ENCODE results near the gene SYT14.
A peak's percentile ranks its signal among the peaks of the same experiment; 100 is the strongest.
"Not testable (repeated sequence)": the region's sequence is repeated elsewhere in the genome, so short reads cannot be mapped to it uniquely, and the experiment has no call there.

The SYT14 gene

GRCh38 chr1:210001751-210002150, 63.7 kb downstream of the SYT14 start:
- no peak for DNase-seq
- in situ Hi-C loops (cut with HindIII; ENCODE audit: low pct_ligation_motif_present, low pct_unique_long_range_greater_than_20kb, low sequenced_read_pairs): no loop called here

DNA sequence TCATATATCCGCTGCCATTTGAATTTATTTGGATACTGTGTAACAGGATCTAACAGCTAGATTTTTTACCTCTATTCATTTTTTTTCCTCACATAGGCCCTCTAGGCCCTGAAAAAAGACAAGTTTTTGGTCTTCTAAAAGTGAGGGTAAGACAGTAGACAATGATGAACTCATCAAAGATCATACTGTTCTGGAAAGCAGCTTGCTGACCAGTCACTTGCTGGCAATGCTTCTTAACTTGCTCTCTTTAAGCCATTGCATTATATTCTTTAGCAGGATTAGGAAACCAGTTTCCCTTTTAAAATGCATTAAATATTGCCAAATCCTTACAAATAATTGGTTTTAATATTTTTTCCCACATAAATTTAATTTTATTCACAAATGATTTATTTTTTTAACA, 65.5 kb downstream of the SYT14 start:
- in situ Hi-C loops (cut with HindIII; ENCODE audit: low pct_ligation_motif_present, low pct_unique_long_range_greater_than_20kb, low sequenced_read_pairs): no loop called here
- DNase-seq: no peak

DNA sequence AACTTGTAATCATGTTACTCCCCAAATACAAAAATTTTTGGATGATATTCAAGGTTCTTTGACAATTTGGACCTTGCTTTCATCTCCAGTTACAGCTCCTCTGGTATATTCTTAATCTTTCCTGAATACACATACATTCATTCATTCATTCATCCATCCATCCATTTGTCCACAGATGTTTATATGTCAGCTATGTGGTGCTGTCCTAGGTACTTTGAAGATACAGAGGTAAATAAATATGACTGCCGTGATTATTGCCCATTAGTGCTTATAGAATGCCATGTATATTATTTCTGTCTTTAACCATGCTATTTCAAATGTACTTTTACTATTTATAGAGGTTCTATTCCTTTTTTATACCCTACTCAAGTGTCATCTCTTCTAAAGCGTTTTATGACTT, 72.1 kb downstream of the SYT14 start:
- DNase-seq: no peak
- in situ Hi-C loops (cut with HindIII; ENCODE audit: low pct_ligation_motif_present, low pct_unique_long_range_greater_than_20kb, low sequenced_read_pairs): no loop called here

GRCh38 chr1:210021145-210021860, 83.3 kb downstream of the SYT14 start:
- no peak for DNase-seq
- in situ Hi-C loops (cut with HindIII; ENCODE audit: low pct_ligation_motif_present, low pct_unique_long_range_greater_than_20kb, low sequenced_read_pairs): no loop called here

- in situ Hi-C loops (cut with HindIII; ENCODE audit: low pct_ligation_motif_present, low pct_unique_long_range_greater_than_20kb, low sequenced_read_pairs): no loop called here
- no peak for DNase-seq
Observed at GRCh38 chr1:210022044-210022443, 84.0 kb downstream of the SYT14 start.

DNA sequence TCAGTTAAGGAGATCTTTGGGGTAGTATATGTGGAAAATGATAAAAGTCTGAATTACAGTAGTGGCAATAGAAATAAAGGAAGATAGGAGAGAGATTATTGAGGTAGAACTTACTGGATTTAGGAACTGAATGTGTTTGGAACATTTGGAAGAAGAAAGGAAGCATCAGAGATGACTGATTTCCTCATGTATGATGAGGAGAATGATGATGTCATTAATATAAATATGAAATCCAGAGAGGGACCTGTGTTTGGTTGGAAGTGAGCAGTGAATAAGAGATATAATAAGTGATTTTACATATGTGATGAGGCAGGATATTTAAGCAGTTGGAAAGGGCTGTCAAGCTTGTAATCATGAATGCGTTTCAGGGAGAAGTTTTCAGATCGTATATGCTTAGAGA, 86.3 kb downstream of the SYT14 start:
- in situ Hi-C loops (cut with HindIII; ENCODE audit: low pct_ligation_motif_present, low pct_unique_long_range_greater_than_20kb, low sequenced_read_pairs): no loop called here
- no peak for DNase-seq

- DNase-seq: peak; percentile 6
- in situ Hi-C loops (cut with HindIII; ENCODE audit: low pct_ligation_motif_present, low pct_unique_long_range_greater_than_20kb, low sequenced_read_pairs): no loop called here
Observed at GRCh38 chr1:210024996-210025395, 87.0 kb downstream of the SYT14 start.

DNA sequence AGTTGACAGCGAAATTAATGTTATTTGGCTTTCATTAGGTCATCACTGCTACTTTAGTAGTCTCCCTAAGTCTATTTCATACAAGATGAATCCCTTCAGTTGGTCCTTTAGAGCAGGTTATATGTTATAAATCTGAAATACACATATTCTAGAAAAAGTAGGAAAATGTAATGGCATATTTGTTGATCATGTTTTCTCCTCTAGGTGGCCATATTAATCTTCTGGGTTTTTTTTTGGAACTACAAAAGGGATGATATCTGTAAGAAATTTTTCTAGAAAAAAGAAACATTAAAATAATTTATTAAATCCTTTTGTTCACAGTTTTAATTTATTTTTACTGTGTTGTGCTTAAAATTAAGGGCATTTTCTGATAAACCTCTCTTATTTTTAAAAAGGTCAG, 87.9 kb downstream of the SYT14 start:
- in situ Hi-C loops (cut with HindIII; ENCODE audit: low pct_ligation_motif_present, low pct_unique_long_range_greater_than_20kb, low sequenced_read_pairs): no loop called here
- DNase-seq: no peak

GRCh38 chr1:210027994-210028393, 90.0 kb downstream of the SYT14 start:
- DNase-seq: no peak
- in situ Hi-C loops (cut with HindIII; ENCODE audit: low pct_ligation_motif_present, low pct_unique_long_range_greater_than_20kb, low sequenced_read_pairs): no loop called here

- in situ Hi-C loops (cut with HindIII; ENCODE audit: low pct_ligation_motif_present, low pct_unique_long_range_greater_than_20kb, low sequenced_read_pairs): no loop called here
- no peak for DNase-seq
Observed at GRCh38 chr1:210031473-210031872, 93.5 kb downstream of the SYT14 start.

DNA sequence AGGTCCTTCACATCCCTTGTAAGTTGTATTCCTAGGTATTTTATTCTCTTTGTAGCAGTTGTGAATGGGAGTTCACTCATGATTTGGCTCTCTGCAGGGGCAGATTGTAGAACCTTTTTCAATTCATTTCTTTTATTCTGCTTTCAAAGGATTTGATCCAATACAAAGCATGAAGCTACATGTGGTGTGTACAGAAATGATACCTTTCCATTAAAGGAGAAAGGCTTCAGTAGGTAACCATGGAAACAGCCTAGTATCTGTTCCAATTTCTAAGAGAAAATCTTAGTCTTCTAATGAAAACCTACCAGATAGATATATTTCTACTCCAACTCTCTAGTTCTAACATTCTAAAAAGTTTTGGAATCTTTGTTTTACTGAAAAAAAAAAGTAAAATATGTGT, 105.0 kb downstream of the SYT14 start:
- DNase-seq: no peak
- in situ Hi-C loops (cut with HindIII; ENCODE audit: low pct_ligation_motif_present, low pct_unique_long_range_greater_than_20kb, low sequenced_read_pairs): no loop called here

GRCh38 chr1:210049616-210050015, 111.6 kb downstream of the SYT14 start:
- in situ Hi-C loops (cut with HindIII; ENCODE audit: low pct_ligation_motif_present, low pct_unique_long_range_greater_than_20kb, low sequenced_read_pairs): no loop called here
- no peak for DNase-seq

GRCh38 chr1:210050491-210050890, 112.5 kb downstream of the SYT14 start:
- DNase-seq; in situ Hi-C loops (cut with HindIII; ENCODE audit: low pct_ligation_motif_present, low pct_unique_long_range_greater_than_20kb, low sequenced_read_pairs): not testable (repeated sequence)

DNA sequence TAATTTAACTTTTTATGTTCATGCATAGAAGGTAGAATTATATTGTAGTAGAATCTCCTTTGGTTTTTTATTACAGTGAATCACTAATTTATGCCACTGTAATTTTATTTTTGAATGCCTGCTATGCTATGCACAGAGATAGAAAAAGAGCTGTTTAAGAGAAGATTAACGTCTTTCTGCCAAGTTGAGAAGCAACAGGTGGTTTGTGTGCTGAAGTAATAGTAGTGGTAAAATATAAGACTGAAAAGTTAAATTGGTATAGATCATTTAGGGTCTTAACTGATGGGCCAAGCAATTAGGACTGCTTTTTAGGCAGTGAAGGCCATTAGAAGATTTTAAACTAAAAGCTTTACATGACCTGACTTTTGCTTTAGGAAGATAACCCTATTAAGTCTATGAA, 115.1 kb downstream of the SYT14 start:
- DNase-seq: no peak
- in situ Hi-C loops (cut with HindIII; ENCODE audit: low pct_ligation_motif_present, low pct_unique_long_range_greater_than_20kb, low sequenced_read_pairs): no loop called here

- DNase-seq: no peak
- in situ Hi-C loops (cut with HindIII; ENCODE audit: low pct_ligation_motif_present, low pct_unique_long_range_greater_than_20kb, low sequenced_read_pairs): no loop called here
Observed at GRCh38 chr1:210057593-210057992, 119.6 kb downstream of the SYT14 start.

GRCh38 chr1:210061992-210062391, 124.0 kb downstream of the SYT14 start:
- in situ Hi-C loops (cut with HindIII; ENCODE audit: low pct_ligation_motif_present, low pct_unique_long_range_greater_than_20kb, low sequenced_read_pairs): no loop called here
- no peak for DNase-seq

GRCh38 chr1:210070531-210070930, 132.5 kb downstream of the SYT14 start:
- no peak for DNase-seq

DNA sequence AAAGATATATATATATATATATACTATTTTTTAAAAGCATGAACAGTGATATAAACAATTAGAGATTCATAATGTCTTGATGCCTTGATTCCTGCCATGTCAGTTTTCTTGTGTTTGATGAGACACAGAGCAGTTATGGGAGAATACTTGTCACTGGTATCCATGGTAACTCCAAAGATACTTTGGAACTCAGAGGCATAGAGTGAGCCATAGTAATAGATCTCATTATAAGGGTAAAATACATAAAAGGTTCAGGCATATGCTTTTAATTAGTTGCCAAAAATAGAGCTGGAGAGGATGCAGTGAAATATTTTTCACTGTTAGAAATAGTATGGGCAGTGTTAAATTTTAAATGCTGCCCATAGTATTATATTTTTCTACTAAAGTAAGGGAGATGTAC, 134.1 kb downstream of the SYT14 start:
- in situ Hi-C loops (cut with HindIII; ENCODE audit: low pct_ligation_motif_present, low pct_unique_long_range_greater_than_20kb, low sequenced_read_pairs): no loop called here

More at GRCh38 chr1:210070531-210070930, 132.5 kb downstream of the SYT14 start:
- in situ Hi-C loops (cut with HindIII; ENCODE audit: low pct_ligation_motif_present, low pct_unique_long_range_greater_than_20kb, low sequenced_read_pairs): no loop called here

GRCh38 chr1:210072896-210073504, 135.0 kb downstream of the SYT14 start:
- in situ Hi-C loops (cut with HindIII; ENCODE audit: low pct_ligation_motif_present, low pct_unique_long_range_greater_than_20kb, low sequenced_read_pairs): no loop called here

More for the DNA sequence above, 134.1 kb downstream of the SYT14 start:
- DNase-seq: no peak

GRCh38 chr1:210074904-210075303, 136.9 kb downstream of the SYT14 start:
- DNase-seq: no peak
- in situ Hi-C loops (cut with HindIII; ENCODE audit: low pct_ligation_motif_present, low pct_unique_long_range_greater_than_20kb, low sequenced_read_pairs): no loop called here

More at GRCh38 chr1:210072896-210073504, 135.0 kb downstream of the SYT14 start:
- DNase-seq: no peak

Data from ACHN (cell line).